Measurements from ENCODE around the gene SOX21. TPM values are rescaled to one million over a fixed set of nuclear protein-coding genes. Genes with fewer than 3 reads are reported as not detected.

The SOX21 gene
- polyA plus RNA-seq, 2 of the 4 experiments (the other 2 are of a cell fraction), result 0.62 to 6.9 TPM

- DNase-seq (ENCODE audit: low read depth in 1 of 2, low spot score in 1 of 2) (no peak), ATAC-seq (no peak), FAIRE-seq (no peak)
- H3K9me3 ChIP-seq, result no peaks in the 10 kb centered on the region
- CTCF ChIA-PET, result no interaction called here
- no peak for TF ChIP-seq RFX5 (IDR thresholded peaks at IDR 0.05)
- no peak for TF ChIP-seq NFE2L2 (conservative IDR thresholded peaks at IDR 0.05; ENCODE audit: low read length)
- no peak for TF ChIP-seq RCOR1 (IDR thresholded peaks at IDR 0.05; ENCODE audit: low read depth, low read length)
- no peak for TF ChIP-seq CHD2 (IDR thresholded peaks at IDR 0.05; ENCODE audit: low read length, partially characterized antibody)
- TF ChIP-seq EHMT2 (IDR thresholded peaks at IDR 0.05; ENCODE audit: low read depth), result no peak
- no peak for TF ChIP-seq GATA3 (IDR thresholded peaks at IDR 0.05; ENCODE audit: borderline replicate concordance)
- no peak for TF ChIP-seq KDM5A (IDR thresholded peaks at IDR 0.05)
- no peak for TF ChIP-seq BHLHE40 (IDR thresholded peaks at IDR 0.05; ENCODE audit: low read depth, low read length)
- no peak for TF ChIP-seq FOXS1 (CRISPR knock-in tag; IDR thresholded peaks at IDR 0.05)
- 31% methylated on average over 2 of the region's 2 CpGs for WGBS (ENCODE audit: missing lambda C conversion rate)
- H3K27ac ChIP-seq, result no peak overlapping the region
- H3K4me1 ChIP-seq, result no peaks in the 10 kb centered on the region
- H3K4me3 ChIP-seq, result no peak overlapping the region
- POLR2A ChIA-PET, result no interaction called here
- no peak overlapping the region for H3K4me2 ChIP-seq
These were observed 30.1 kb downstream of the SOX21 start for GRCh38 chr13:94682229-94682628.

- H3K9me3 ChIP-seq, result no peaks in the 10 kb centered on the region
- ChIA-PET CTCF (interaction anchor here (0.6 to 2.2 kb wide), 8 partner anchors 10 to 701 kb away, joined by 3 to 6 read pairs (median 3); no protein-coding TSS in a partner anchor), POLR2A (no interaction called here)
- TF ChIP-seq PBX3 (IDR thresholded peaks at IDR 0.05) (no peak), E2F6 (IDR thresholded peaks at IDR 0.05; ENCODE audit: borderline replicate concordance, low read depth) (no peak)
- no peak overlapping the region for H3K4me2 ChIP-seq
- no peak overlapping the region for H3K4me3 ChIP-seq
- 81% methylated on average over 6 of the region's 6 CpGs for WGBS (ENCODE audit: missing lambda C conversion rate)
- FAIRE-seq (no peak), DNase-seq (ENCODE audit: low read depth in 1 of 2, low spot score in 1 of 2) (no peak), ATAC-seq (no peak)
- H3K4me1 ChIP-seq, result no peaks in the 10 kb centered on the region
- H3K27ac ChIP-seq, result no peak overlapping the region
These were observed 32.7 kb downstream of the SOX21 start for GRCh38 chr13:94679614-94680013.

GRCh38 chr13:94678845-94679244 is 33.5 kb downstream of the SOX21 start:
- ChIA-PET POLR2A (no interaction called here), CTCF (interaction anchor here (0.7 to 2.2 kb wide), 5 partner anchors 16 to 477 kb away, joined by 3 to 6 read pairs (median 5); no protein-coding TSS in a partner anchor)
- TF ChIP-seq RCOR1 (IDR thresholded peaks at IDR 0.05; ENCODE audit: low read depth, low read length), result no peak
- H3K4me3 ChIP-seq, result no peak overlapping the region
- H3K27ac ChIP-seq, result no peak overlapping the region
- no peaks in the 10 kb centered on the region for H3K9me3 ChIP-seq
- 51% methylated on average over 2 of the region's 2 CpGs for WGBS (ENCODE audit: missing lambda C conversion rate)
- no peak for DNase-seq (ENCODE audit: low read depth in 1 of 2, low spot score in 1 of 2)
- H3K4me1 ChIP-seq, result no peaks in the 10 kb centered on the region
- H3K4me2 ChIP-seq, result no peak overlapping the region
- FAIRE-seq, result no peak
- ATAC-seq, result no peak

GRCh38 chr13:94677799-94678198 is 34.5 kb downstream of the SOX21 start:
- Histone ChIP-seq H3K4me3 (no peak overlapping the region), H3K27ac (no peak overlapping the region), H3K9me3 (no peaks in the 10 kb centered on the region), H3K4me2 (no peak overlapping the region), H3K4me1 (no peaks in the 10 kb centered on the region)
- ATAC-seq, result no peak
- 70% methylated on average over 2 of the region's 2 CpGs for WGBS (ENCODE audit: missing lambda C conversion rate)
- ChIA-PET POLR2A (no interaction called here), CTCF (interaction anchor here (0.9 to 4.6 kb wide), 2 partner anchors 478 to 727 kb away, joined by 3 to 31 read pairs; no protein-coding TSS in a partner anchor)
- TF ChIP-seq E2F6 (IDR thresholded peaks at IDR 0.05; ENCODE audit: borderline replicate concordance, low read depth) (no peak), KDM5A (IDR thresholded peaks at IDR 0.05) (no peak), BCL3 (IDR thresholded peaks at IDR 0.05) (no peak), ZC3H11A (IDR thresholded peaks at IDR 0.05) (no peak), CBX2 (IDR thresholded peaks at IDR 0.05; ENCODE audit: borderline replicate concordance, low read depth) (no peak), EP300 (IDR thresholded peaks at IDR 0.05) (no peak), MAFK (IDR thresholded peaks at IDR 0.05; ENCODE audit: partially characterized antibody) (no peak), FOXS1 (CRISPR knock-in tag; IDR thresholded peaks at IDR 0.05) (no peak), HMGXB4 (CRISPR knock-in tag; IDR thresholded peaks at IDR 0.05; ENCODE audit: borderline replicate concordance) (no peak), PBX3 (IDR thresholded peaks at IDR 0.05) (no peak), SMC3 (IDR thresholded peaks at IDR 0.05) (no peak), ZSCAN20 (CRISPR knock-in tag; IDR thresholded peaks at IDR 0.05) (no peak), HES2 (IDR thresholded peaks at IDR 0.05) (no peak)
- no peak for FAIRE-seq
- DNase-seq (ENCODE audit: low read depth in 1 of 2, low spot score in 1 of 2), result no peak

Data from A549 (cell line).